CD14-positive monocyte (primary cell): ENCODE data around the gene NELFE. TPM values are rescaled to one million over a fixed set of nuclear protein-coding genes. Genes with fewer than 3 reads are reported as not detected.
A peak's percentile ranks its signal among the peaks of the same experiment; 100 is the strongest.

Experiments
- DNase-seq, 3 donors: peaks; one replicate each; pipeline ENCODE4 v3.0.0-alpha.2; 2011 to 2022
- H2AFZ ChIP-seq: 2 replicates; pipeline ENCODE4 v1.6.0; 2012; ENCODE audit warnings: mild to moderate bottlenecking, low read depth, low read length, inconsistent platforms; ENCODE audit not compliant: insufficient read depth, poor library complexity, severe bottlenecking
- H3K27ac ChIP-seq, 2 donors: 1 replicate in 1 of 2; 2 replicates in 1 of 2; pipeline ENCODE4 v1.5.1; 2012 to 2013; ENCODE audit warnings: low read length in 2 of 2, control low read depth in 1 of 2, inconsistent platforms in 1 of 2, low read depth in 1 of 2, mild to moderate bottlenecking in 1 of 2
- H3K27me3 ChIP-seq, 2 donors: one replicate each; pipeline versions ENCODE4 v1.6.0 to v1.6.1; 2011 to 2013; ENCODE audit warnings: low read length in 2 of 2; ENCODE audit not compliant: control insufficient read depth in 2 of 2, insufficient read depth in 2 of 2
- H3K36me3 ChIP-seq, 2 donors: replicated peaks in 1 of 2; 1 replicate in 1 of 2; 2 replicates in 1 of 2; pipeline versions ENCODE4 v1.5.1 to v1.6.1; 2012 to 2013; ENCODE audit warnings: low read length in 2 of 2, control low read depth in 1 of 2, inconsistent platforms in 1 of 2, mild to moderate bottlenecking in 1 of 2; ENCODE audit not compliant: insufficient read depth in 2 of 2, control insufficient read depth in 1 of 2
- H3K4me1 ChIP-seq, 2 donors: 1 replicate in 1 of 2; 2 replicates in 1 of 2; pipeline versions ENCODE4 v1.5.1 to v1.6.1; 2012 to 2013; ENCODE audit warnings: low read length in 2 of 2, control low read depth in 1 of 2, inconsistent platforms in 1 of 2, mild to moderate bottlenecking in 1 of 2, moderate library complexity in 1 of 2; ENCODE audit not compliant: insufficient read depth in 2 of 2, control insufficient read depth in 1 of 2
- H3K4me2 ChIP-seq: replicated peaks from 2 replicates; pipeline ENCODE3; 2012; ENCODE audit warnings: low read length, moderate library complexity, mild to moderate bottlenecking; ENCODE audit not compliant: poor library complexity, severe bottlenecking; ENCODE audit errors: extremely low read depth
- H3K4me3 ChIP-seq, 3 experiments: fragments of 200-600 bp in 1 of 3; sonication (generic) in 1 of 3; replicated peaks in 1 of 3; 1 replicate in 2 of 3; 2 replicates in 1 of 3; pipeline ENCODE4 v1.5.1; 2011 to 2013; ENCODE audit warnings: low read length in 3 of 3, mild to moderate bottlenecking in 3 of 3, control low read depth in 2 of 3, low read depth in 2 of 3, inconsistent platforms in 1 of 3, moderate library complexity in 1 of 3
- H3K79me2 ChIP-seq: 2 replicates; pipeline ENCODE4 v1.6.0; 2012; ENCODE audit warnings: mild to moderate bottlenecking, control low read depth, inconsistent platforms, low read length, moderate library complexity; ENCODE audit not compliant: insufficient read depth
- H3K9ac ChIP-seq: 2 replicates; pipeline ENCODE4 v1.6.0; 2017; ENCODE audit warnings: low read length, mild to moderate bottlenecking; ENCODE audit not compliant: insufficient read depth, poor library complexity, severe bottlenecking
- H3K9me3 ChIP-seq, 2 donors: replicated peaks in 1 of 2; 1 replicate in 1 of 2; 2 replicates in 1 of 2; pipeline versions ENCODE4 v1.5.1 to v1.6.1; 2012 to 2013; ENCODE audit warnings: low read length in 2 of 2, control low read depth in 1 of 2; ENCODE audit not compliant: control insufficient read depth in 1 of 2, insufficient read depth in 1 of 2
- H4K20me1 ChIP-seq: 2 replicates; pipeline ENCODE4 v1.6.0; 2012; ENCODE audit warnings: mild to moderate bottlenecking, low read length, control low read depth, moderate library complexity; ENCODE audit not compliant: insufficient read depth
- H3K27ac Mint-ChIP-seq, 7 donors: one replicate each; pipeline ENCODE4 v1.8.0; 2020; ENCODE audit warnings: mild to moderate bottlenecking in 7 of 7, mixed read lengths in 7 of 7, moderate library complexity in 6 of 7, inconsistent platforms in 2 of 7
- H3K27me3 Mint-ChIP-seq, 3 donors: one replicate each; pipeline ENCODE4 v1.8.0; 2021 to 2022; ENCODE audit warnings: low read depth in 3 of 3, mild to moderate bottlenecking in 3 of 3, mixed read lengths in 3 of 3, moderate library complexity in 3 of 3, inconsistent platforms in 1 of 3
- H3K36me3 Mint-ChIP-seq, 2 donors: one replicate each; pipeline ENCODE4 v1.8.0; 2020; ENCODE audit warnings: mixed read lengths in 2 of 2, inconsistent platforms in 1 of 2, mild to moderate bottlenecking in 1 of 2
- H3K4me1 Mint-ChIP-seq: one replicate; pipeline ENCODE4 v1.8.0; 2020; ENCODE audit warnings: mild to moderate bottlenecking, mixed read lengths
- H3K4me3 Mint-ChIP-seq, 2 donors: one replicate each; pipeline ENCODE4 v1.8.0; 2020; ENCODE audit warnings: mild to moderate bottlenecking in 2 of 2, mixed read lengths in 2 of 2, moderate library complexity in 1 of 2
- H3K9me3 Mint-ChIP-seq, 7 donors: one replicate each; pipeline ENCODE4 v1.8.0; 2020 to 2022; ENCODE audit warnings: mixed read lengths in 7 of 7, mild to moderate bottlenecking in 6 of 7, moderate library complexity in 6 of 7, inconsistent platforms in 2 of 7
- CTCF ChIP-seq: fragments of 200-600 bp; IDR thresholded peaks from one replicate; pipeline ENCODE4 v1.8.0; 2022; ENCODE audit warnings: antibody characterized with exemption, mild to moderate bottlenecking
- WGBS: methylation state at CpG from one replicate; pipeline ENCODE4 v1.1.5; 2013; ENCODE audit warnings: missing lambda C conversion rate; ENCODE audit not compliant: insufficient coverage; 5-methylcytosine and 5-hydroxymethylcytosine counted together
- intact Hi-C, 2 donors: fragments of 100-400 bp; cut with micrococcal nuclease; formaldehyde crosslinking; loops; one replicate each; pipeline versions ENCODE4 v1.15.0 to v1.15.1; 2023
- polyA plus RNA-seq, 3 donors: library from polyadenylated mRNA; depleted of rRNA in 1 of 3; unstranded in 2 of 3; stranded (reverse) in 1 of 3; fragments of 300-500 nt in 2 of 3; fragments of >200 nt in 1 of 3; fragmentation: Illumina TruSeq in 2 of 3; gene quantifications; 1 replicate in 2 of 3; 2 replicates in 1 of 3; pipeline ENCODE4 v1.2.3, GENCODE V29; 2012 to 2021

NELFE gene
- polyA plus RNA-seq, 3 donors: 48.8 to 74.4 (median 61.4) TPM

GRCh38 chr6:31961616-31962015, 2.8 kb upstream of the NELFE start:
- Histone ChIP-seq H3K9ac (no peak overlapping the region), H3K79me2 (peaks cover 26% of the 10 kb centered on the region), H3K4me1 (peaks cover 17 to 22% of the 10 kb centered on the region in 2 donors), H3K4me2 (no peak overlapping the region), H3K36me3 (peaks cover 67 to 76% of the 10 kb centered on the region in 2 donors), H4K20me1 (no peaks in the 10 kb centered on the region), H3K4me3 (no peak overlapping the region), H3K27ac (no peak overlapping the region), H3K27me3 (no peaks in the 10 kb centered on the region), H3K9me3 (no peaks in the 10 kb centered on the region), H2AFZ (no peak overlapping the region)
- intact Hi-C loops: no loop called here
- TF ChIP-seq CTCF: no peak
- no peak for DNase-seq
- Mint-ChIP-seq H3K36me3 (peaks cover 70 to 73% of the 10 kb centered on the region in 2 donors), H3K9me3 (no peaks in the 10 kb centered on the region), H3K4me1 (peaks cover 22% of the 10 kb centered on the region), H3K27ac (peak overlapping the region in 4 of 7 donors; percentile 0 to 76 (median 35)), H3K27me3 (peaks cover 0 to 1% (median 0%) of the 10 kb centered on the region in 3 donors), H3K4me3 (no peak overlapping the region)
- 97% methylated on average over 12 of the region's 12 CpGs for WGBS

- Histone ChIP-seq H3K9me3 (no peaks in the 10 kb centered on the region), H3K79me2 (peaks cover 26% of the 10 kb centered on the region), H3K27ac (peak overlapping the region; percentile 79 to 99), H2AFZ (peak overlapping the region; percentile 98), H4K20me1 (no peaks in the 10 kb centered on the region), H3K4me1 (peaks cover 17 to 22% of the 10 kb centered on the region in 2 donors), H3K9ac (peak overlapping the region; percentile 96), H3K27me3 (no peaks in the 10 kb centered on the region), H3K4me3 (peak overlapping the region; percentile 91 to 100 (median 93)), H3K4me2 (peak overlapping the region; percentile 96), H3K36me3 (peaks cover 64 to 76% of the 10 kb centered on the region in 2 donors)
- peak overlapping the region; percentile 96 to 99 (median 97) for H3K27ac Mint-ChIP-seq
- TF ChIP-seq CTCF: no peak
- H3K27me3 Mint-ChIP-seq: no peaks in the 10 kb centered on the region
- intact Hi-C loops: loop anchor here (5.0 to 10.0 kb wide), 4 partner anchors 61 to 414 kb away; partner anchors contain the start of genes ATP6V1G2 (in 1 of the 2), CSNK2B (in 1 of the 2), DDX39B (in 1 of the 2) and EHMT2 (in 1 of the 2)
- H3K9me3 Mint-ChIP-seq: no peaks in the 10 kb centered on the region
- WGBS: 11% methylated on average over 9 of the region's 11 CpGs
- H3K36me3 Mint-ChIP-seq: peaks cover 71 to 74% of the 10 kb centered on the region in 2 donors
- no peak for DNase-seq
- H3K4me1 Mint-ChIP-seq: peaks cover 22% of the 10 kb centered on the region
- peak overlapping the region; percentile 91 to 97 for H3K4me3 Mint-ChIP-seq
Measured at GRCh38 chr6:31958412-31958740, 395 bp downstream of the NELFE start.
